Adipose tissue (tissue), 3 donors: ENCODE measurements around the gene PARP15. TPM values are rescaled to one million over a fixed set of nuclear protein-coding genes. Genes with fewer than 3 reads are reported as not detected.
A peak's percentile ranks its signal among the peaks of the same experiment; 100 is the strongest.
"Not testable (repeated sequence)": the region's sequence is repeated elsewhere in the genome, so short reads cannot be mapped to it uniquely, and the experiment has no call there.

ENCODE experiments used
- H3K27ac ChIP-seq: one replicate; pipeline ENCODE4 v1.5.1; 2013; ENCODE audit warnings: low read depth, low read length
- WGBS, 3 donors: extraction: QIAGEN DNeasy Blood & Tissue Kit; methylation state at CpG; one replicate each; pipeline ENCODE4 v1.1.7; 2013; 5-methylcytosine and 5-hydroxymethylcytosine counted together
- polyA plus RNA-seq, 3 donors: library from polyadenylated mRNA; stranded (reverse); fragments of 200-250 nt; gene quantifications; one replicate each; pipeline ENCODE4 v1.2.3, GENCODE V29; 2013
- donor health status: healthy with polysubstance abuse.
- donor health status: Bipolar disorder and iron deficiency.
- donor health status: healthy.

PARP15 gene
- polyA plus RNA-seq, 3 donors, result 0.61 to 1.2 (median 0.79) TPM

GRCh38 chr3:122564155-122564912, 13.1 kb upstream of the PARP15 start, which contains the start of the genes DTX3L and PARP9:
Gene DTX3L (plus strand): TSS chr3:122564338. CDS start chr3:122564427, 89 bp downstream.
Gene PARP9 (minus strand): TSS chr3:122564300. CDS start chr3:122559620, 4,680 bp downstream.
- H3K27ac ChIP-seq, result peak within 1 kb of the TSS; percentile 80
- 0% methylated on average over 52 to 56 of the region's 56 CpGs for WGBS, 3 donors

DNA sequence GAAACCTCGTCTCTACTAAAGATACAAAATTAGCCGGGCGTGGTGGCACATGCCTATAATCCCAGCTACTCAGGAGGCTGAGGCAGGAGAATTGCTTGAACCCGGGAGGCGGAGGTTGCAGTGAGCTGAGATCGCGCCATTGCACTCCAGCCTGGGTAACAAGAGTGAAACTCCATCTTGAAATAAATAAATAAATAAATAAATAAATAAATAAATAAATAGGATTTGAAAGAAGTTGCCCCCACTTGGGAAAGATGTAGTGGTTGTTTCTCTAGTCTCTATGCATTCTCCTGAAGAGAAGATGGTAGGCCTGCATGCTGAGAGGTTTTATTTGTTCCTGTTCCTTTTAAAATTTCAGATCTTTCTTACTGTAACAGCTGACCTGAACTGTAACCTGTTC, 9.3 kb upstream of the PARP15 start:
- 96 to 98% (median 97%) methylated on average over 7 of the region's 7 CpGs for WGBS, 3 donors
- H3K27ac ChIP-seq, result not testable (repeated sequence)

DNA sequence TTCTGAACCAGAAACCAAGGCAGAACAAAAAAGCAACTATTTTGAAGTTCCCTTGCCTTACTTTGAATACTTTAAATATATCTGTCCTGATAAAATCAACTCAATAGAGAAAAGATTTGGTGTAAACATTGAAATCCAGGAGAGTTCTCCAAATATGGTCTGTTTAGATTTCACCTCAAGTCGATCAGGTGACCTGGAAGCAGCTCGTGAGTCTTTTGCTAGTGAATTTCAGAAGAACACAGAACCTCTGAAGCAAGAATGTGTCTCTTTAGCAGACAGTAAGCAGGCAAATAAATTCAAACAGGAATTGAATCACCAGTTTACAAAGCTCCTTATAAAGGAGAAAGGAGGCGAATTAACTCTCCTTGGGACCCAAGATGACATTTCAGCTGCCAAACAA, 8.7 kb upstream of the PARP15 start:
- WGBS, 3 donors, result 62 to 66% (median 62%) methylated on average over 3 of the region's 3 CpGs
- H3K27ac ChIP-seq, result no peak overlapping the region

- no peak overlapping the region for H3K27ac ChIP-seq
- WGBS, 3 donors, result 48 to 60% (median 49%) methylated on average over 3 of the region's 3 CpGs
Observed at GRCh38 chr3:122572940-122573412, 4.5 kb upstream of the PARP15 start.

DNA sequence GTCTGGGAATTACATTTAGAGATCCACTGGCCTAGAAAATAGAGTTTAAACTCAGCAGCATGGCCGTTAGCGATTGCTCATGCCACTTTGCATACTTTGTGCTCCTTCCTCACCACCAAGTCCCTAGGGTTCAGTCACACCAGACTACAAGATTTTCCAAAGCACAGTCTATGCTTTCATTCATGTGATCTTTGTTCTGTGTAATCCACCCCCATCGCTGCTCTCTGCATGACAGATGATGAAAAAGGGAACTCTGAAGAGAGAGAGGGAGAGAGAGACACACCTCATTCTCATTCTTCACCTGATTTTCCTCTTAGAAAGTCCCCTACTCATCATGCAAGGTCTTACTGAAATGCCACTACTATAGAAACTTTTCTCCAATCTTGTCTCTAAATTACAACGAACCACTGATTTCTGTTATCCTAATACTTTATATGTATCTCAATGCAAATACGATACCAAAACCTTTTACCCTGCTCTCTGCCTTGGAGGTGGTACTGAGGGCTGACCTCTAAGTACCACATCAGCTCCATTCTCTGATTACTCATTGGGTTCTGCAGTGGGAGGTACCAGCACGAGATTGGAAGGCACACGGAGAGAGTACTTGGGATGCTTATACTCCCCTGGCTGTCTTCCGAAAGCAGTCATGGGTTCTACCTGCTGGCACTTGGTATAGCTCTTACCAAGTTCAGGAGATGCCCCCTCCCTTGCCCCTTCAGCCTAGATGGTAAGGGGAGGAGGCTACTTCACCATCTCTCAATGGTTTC, 1.1 kb upstream of the PARP15 start:
- no peak overlapping the region for H3K27ac ChIP-seq
- WGBS, 3 donors, result 64 to 73% (median 70%) methylated on average over 8 of the region's 8 CpGs

DNA sequence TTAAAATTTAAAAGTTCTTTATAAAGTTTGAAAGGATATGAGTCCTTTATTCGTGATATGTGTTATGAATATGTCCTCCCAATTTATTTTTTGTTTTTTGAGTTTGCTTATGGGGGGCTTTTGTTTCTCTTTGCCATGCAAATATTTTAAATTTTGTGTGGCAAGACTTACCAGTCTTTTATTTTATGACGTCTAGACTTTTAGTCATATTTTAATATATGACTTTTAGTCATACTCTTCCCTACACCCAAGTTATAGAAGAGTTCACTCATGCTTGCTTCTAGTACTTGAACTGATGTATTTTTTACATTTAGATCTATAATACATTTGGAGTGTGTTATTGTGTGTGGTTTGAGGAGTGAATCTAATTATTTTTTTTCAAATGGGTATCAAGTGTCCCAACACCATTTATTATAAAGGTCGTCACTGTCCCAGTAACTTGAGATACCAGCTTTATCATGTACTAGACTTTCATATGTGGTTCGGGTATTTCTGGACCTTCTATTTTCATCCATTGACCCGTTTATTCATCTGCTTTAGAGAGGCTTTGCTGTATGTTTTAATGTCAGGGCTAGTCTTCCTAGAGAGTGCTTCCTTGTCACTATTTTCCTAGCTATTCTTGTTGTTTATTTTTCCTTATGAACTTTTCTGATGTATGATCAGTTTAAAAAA, 755 bp downstream of the PARP15 start:
- 36 to 61% (median 38%) methylated on average over 5 of the region's 5 CpGs for WGBS, 3 donors
- no peak overlapping the region for H3K27ac ChIP-seq

- H3K27ac ChIP-seq, result no peak overlapping the region
- WGBS, 3 donors, result 60 to 83% (median 68%) methylated on average over 3 of the region's 3 CpGs
Observed at GRCh38 chr3:122580470-122580869, 3.0 kb downstream of the PARP15 start.

DNA sequence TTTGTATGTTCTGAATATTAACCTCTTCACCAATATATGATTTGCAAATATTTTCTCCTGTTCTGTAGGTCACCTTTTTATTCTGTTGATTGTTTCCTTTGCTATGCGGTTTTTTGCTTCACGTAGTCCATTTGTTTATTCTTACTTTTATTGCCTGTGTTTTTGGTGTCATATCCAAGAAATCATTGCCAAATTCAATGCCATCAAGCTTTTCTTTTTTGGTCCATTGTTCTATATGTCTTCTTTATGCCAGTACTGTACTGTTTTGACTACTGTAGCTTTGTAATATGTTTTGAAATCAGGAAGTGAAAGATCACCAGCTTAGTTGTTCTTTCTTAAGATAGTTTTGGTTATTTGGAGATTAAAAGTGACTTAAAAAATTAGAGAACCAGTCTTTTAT, 4.2 kb downstream of the PARP15 start:
- WGBS, 3 donors, result 93 to 99% (median 96%) methylated on average over 2 of the region's 2 CpGs
- no peak overlapping the region for H3K27ac ChIP-seq

- WGBS, 3 donors, result 89 to 96% (median 94%) methylated on average over 1 of the region's 1 CpG
- H3K27ac ChIP-seq, result no peak overlapping the region
Observed at GRCh38 chr3:122582390-122582789, 4.9 kb downstream of the PARP15 start.

DNA sequence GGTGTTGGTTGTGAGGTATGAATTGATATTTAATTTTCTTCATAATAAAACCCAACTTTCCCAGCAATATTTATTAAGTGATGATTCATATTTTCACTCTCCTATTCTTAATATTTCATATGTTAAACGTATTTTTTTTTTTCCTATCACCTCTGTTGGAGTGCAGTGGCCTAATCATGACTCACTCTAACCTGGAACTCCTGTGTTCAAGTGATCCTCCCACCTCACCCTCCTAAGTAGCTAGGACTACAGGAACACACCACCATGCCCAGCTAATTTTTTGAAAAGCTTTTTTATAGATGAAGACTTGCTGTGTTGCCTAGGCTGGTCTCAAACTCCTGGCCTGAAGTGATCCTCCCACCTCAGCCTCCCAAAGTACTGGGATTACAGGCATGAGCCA, 8.6 kb downstream of the PARP15 start:
- WGBS, 3 donors, result 44 to 67% (median 65%) methylated on average over 1 of the region's 1 CpG
- H3K27ac ChIP-seq, result no peak overlapping the region

- H3K27ac ChIP-seq, result no peak overlapping the region
Observed at GRCh38 chr3:122586773-122587485, 9.5 kb downstream of the PARP15 start.

DNA sequence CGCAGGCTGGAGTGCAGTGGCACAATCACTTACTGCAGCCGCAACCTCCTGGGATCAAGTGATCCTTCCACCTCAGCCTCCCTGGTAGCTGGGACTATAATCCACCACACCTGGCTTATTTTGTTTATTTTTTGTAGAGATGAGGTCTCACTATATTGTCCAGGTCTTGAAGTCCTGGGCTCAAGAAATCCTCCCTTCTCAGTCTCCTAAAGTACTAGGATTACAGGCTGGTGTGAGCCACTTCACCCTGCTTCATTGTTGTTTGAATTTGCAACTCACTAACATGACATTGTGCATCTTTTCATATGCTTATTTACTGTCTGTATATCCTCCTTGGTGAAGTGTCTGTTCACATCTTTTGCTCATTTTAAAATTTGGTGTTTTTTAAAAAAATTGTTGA, 10.1 kb downstream of the PARP15 start:
- H3K27ac ChIP-seq, result no peak overlapping the region
- WGBS, 3 donors, result 35 to 48% (median 48%) methylated on average over 2 of the region's 2 CpGs

DNA sequence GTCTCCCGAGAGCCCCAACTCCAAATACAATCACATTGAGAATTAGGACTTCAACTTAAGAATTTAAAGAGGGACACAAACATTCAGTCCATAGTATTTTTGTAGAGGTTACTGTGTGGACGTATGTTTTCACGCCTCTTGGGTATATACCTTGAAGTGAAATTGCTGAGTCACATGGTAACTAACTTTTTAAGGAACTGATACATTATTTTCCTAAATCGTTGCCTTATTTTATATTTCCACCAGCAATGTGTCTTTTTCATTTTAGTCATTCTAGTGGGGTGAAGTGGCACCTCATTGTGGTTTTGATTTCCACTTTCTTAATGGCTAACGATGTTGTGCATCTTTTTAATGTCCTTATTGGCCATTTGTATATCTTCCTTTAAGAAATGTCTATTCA, 11.8 kb downstream of the PARP15 start:
- H3K27ac ChIP-seq, result no peak overlapping the region
- 48 to 75% (median 55%) methylated on average over 5 of the region's 5 CpGs for WGBS, 3 donors

DNA sequence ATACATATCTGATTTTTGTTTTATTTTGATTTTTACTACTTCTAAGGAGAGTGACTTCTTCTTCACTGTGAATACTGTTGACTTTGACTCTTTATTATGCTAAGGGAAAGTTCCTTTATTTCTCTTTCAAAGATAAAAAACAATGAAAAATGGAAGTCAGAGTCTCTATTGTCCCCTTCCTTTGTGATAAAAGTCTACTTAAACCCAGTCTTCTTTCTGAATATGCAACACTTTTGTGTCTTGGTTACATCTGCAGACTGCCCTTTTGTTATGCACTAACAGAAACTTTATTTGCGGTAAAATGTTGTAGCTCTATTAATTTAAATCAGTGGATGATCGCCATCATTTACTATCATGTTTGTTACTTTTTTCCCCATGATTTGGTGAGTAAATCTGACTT, 13.2 kb downstream of the PARP15 start:
- no peak overlapping the region for H3K27ac ChIP-seq
- WGBS, 3 donors, result 95 to 97% (median 97%) methylated on average over 2 of the region's 2 CpGs

DNA sequence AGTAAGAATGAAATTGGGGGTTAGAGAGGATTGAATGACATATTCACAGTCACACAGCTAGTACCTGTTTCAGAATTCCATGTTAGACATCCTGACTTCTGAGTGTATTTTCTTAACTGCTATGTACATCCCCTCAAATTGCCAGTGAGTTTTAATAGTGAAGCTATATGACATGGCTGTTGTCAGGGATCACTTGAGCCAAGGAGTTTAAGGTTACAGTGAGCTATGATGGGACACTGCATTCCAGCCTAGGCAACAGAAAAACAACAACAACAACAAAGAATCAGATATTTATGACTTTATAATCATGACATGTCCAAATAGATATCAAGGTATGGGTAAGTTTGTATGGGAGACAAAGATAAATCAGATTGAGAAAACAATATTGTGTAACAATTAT, 16.6 kb downstream of the PARP15 start:
- no peak overlapping the region for H3K27ac ChIP-seq

- H3K27ac ChIP-seq, result no peak overlapping the region
- 83 to 91% (median 85%) methylated on average over 3 of the region's 3 CpGs for WGBS, 3 donors
Observed at GRCh38 chr3:122598151-122598550, 20.7 kb downstream of the PARP15 start.

- 67 to 91% (median 70%) methylated on average over 4 of the region's 4 CpGs for WGBS, 3 donors
- H3K27ac ChIP-seq, result no peak overlapping the region
Observed at GRCh38 chr3:122598556-122598955, 21.1 kb downstream of the PARP15 start.

- no peak overlapping the region for H3K27ac ChIP-seq
- 56 to 64% (median 58%) methylated on average over 5 of the region's 5 CpGs for WGBS, 3 donors
Observed at GRCh38 chr3:122602011-122602710, 24.7 kb downstream of the PARP15 start.
